Lung microvascular endothelial cell (primary cell): Measurements from ENCODE around the gene SGCA. TPM values are rescaled to one million over a fixed set of nuclear protein-coding genes. Genes with fewer than 3 reads are reported as not detected.
A peak's percentile ranks its signal among the peaks of the same experiment; 100 is the strongest.

Source experiments
- DNase-seq, 2 donors: peaks; one replicate each; pipeline versions ENCODE4 v3.0.0 to v3.0.0-alpha.2; 2010; ENCODE audit warnings: low read depth in 2 of 2
- total RNA-seq: library from RNA; depleted of rRNA; stranded (reverse); fragments of >200 nt; gene quantifications from 2 replicates; pipeline ENCODE4 v1.2.1, GENCODE V29; 2014

Gene SGCA
- total RNA-seq, 1 donor from 2014 or later: not detected

DNA sequence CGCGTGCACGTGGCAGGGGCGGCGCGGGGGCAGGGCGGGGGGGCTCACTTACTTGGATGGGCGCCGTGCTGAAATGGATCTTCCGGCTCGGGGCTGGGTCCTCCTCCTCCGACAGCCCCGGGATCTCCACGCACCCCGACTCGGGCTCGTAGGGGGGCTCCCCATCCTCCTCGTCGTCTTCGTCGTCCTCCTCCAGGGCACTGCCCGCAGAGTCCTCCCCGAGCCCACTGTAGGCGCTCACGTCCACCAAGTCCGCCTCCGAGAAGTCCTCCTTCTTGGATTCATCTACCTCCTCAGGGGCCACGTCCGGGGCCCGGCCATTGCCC lies 16.8 kb upstream of the SGCA start:
- DNase-seq: no peak

DNA sequence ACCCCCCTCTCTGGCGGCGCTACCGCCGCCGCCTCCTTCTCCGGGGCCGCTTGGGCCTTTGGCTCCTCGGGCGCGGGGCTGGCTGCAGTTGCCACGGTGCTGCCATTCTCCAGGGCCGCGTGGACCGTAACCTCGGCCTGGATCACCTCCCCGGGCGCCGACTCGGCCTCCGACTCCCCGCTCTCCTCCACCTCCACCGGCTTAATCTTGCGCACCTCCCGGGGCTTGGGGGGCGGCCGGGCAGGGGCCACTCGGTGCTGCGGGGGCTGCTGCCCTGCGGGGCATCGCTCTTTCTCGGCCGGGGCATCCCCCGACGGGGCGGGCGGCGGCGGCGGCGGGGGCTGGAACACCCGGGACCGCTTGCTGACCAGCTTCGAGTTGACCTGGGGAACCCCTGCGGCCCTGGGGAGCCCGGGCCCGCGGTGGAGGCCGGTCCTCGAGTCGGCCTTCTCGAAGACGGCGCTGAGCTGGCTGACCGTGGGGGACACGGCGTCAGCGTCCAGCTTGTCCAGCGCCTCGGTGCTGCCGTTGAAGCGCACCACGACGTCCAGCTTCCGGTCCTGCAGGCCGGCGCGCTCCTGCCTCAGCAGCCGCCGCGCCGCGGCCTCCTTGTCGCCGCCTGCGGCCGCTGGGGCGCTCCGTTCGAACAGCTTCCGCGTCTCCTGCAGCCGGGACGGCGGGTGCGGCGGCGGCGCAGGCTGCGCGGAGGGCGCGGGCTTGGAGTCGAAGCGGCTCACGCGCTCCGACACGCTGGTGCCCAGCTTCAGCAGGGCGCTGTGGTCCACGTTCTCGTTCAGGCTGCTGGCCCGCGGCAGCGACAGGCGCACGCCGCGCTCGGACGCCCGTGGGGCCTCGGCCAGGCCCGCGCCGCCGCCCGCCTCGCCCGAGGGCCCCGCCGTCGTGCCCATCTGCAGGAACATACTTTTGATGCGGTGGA lies 16.1 kb upstream of the SGCA start:
- peak; percentile 65 to 79 for DNase-seq

GRCh38 chr17:50150354-50151040 lies 15.3 kb upstream of the SGCA start, which contains the start of gene PPP1R9B:
TSS of gene PPP1R9B (minus strand) at chr17:50150677. CDS start at chr17:50150513, 164 bp downstream.
- DNase-seq: no peak

- DNase-seq: peak; percentile 89 to 90
Measured at GRCh38 chr17:50151041-50151936, 14.5 kb upstream of the SGCA start.

DNA sequence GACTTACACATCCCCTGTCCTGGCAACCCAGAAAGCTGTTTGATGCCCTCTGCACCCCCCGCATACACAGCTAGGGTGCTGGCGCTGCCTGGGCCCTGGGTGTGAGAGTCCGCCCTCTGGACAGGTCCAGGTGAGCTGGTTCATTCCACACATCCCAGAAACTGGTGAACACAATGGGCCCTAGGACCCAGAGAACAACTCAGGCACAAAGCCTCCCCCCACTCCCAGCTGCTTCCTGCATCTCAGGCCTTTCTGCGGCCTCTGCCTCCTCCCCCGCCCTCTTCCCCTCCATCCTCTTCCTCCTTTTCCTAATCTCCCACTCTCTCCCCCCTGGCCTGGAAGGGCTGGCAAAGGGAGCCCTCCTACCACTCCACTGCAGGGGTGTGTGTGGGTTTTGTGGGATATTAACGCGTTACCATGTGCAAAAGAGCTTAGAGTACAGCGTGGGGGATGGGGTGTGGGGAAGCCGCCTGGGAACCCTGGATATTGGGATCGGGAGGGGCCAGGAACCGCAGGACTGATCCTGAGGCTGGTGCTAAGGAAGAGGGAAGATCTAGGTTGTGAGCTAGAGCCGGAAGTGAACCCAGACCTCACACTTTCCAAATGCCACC lies 13.8 kb upstream of the SGCA start:
- peak; percentile 86 to 88 for DNase-seq

GRCh38 chr17:50152736-50153135 lies 13.1 kb upstream of the SGCA start:
- no peak for DNase-seq

DNA sequence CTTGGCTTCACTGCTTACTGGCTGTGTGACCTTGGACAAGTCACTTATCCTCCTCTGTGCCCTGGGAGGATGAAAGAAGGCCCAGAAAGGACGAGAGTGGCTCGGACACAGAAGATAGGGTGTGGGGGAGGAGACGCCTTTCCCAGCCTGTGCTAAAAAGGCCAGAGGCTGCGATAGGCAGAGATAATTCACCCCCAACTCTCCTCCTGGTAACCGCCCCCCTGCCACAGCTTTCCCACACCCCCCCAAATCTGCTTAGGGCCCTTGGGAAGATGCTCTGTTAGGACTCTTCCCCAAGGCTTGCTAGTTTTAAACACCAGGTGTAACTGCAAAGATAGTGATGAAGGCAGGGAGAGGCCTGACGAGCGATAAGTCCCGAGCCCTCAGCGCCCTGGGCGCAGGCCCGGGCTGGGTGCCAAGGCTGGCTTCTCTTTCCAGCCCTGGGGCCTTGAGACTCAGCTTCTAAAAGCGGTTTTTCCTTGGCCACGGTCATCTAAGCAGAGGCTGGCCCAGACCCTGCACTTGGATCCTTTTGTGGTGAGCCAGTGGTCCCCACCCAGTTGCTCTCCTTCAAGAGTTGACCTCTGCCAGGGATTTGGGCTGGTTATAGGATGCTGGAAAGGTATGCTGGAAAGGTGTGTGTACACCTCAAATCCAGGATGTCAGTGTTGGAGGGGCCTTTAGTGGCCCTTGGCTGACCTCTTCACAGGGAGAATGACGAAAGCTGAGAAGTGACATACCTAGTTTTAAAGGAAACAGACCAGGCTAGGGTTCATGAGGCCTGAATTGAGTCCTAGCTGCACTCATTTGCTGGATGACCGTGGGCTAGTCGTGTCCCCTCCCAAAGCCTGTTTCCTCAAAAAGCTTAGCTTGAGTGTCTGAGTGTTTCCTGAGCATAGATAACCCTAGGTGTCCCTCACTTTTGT lies 11.9 kb upstream of the SGCA start:
- DNase-seq: no peak

DNA sequence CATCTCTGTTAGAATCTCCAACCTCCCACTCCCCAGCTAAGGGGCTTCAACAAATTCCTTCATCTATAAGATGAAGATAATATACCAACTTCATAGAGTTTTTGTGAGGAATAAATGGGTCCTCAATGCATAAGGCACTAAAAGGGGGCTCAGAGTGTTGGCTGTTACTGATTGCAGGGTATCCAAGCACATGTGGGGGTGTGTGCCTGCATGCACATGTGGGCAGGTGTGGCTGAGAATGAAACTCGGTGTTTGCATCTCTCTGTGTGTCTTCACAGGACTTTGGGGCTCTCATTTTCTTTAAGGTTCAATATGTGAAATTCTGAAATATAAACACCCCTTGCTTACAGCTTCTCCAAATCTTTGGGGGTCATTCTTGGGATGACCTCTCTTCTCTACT lies 11.2 kb upstream of the SGCA start:
- no peak for DNase-seq

GRCh38 chr17:50155115-50155819 lies 10.5 kb upstream of the SGCA start:
- DNase-seq: no peak

DNA sequence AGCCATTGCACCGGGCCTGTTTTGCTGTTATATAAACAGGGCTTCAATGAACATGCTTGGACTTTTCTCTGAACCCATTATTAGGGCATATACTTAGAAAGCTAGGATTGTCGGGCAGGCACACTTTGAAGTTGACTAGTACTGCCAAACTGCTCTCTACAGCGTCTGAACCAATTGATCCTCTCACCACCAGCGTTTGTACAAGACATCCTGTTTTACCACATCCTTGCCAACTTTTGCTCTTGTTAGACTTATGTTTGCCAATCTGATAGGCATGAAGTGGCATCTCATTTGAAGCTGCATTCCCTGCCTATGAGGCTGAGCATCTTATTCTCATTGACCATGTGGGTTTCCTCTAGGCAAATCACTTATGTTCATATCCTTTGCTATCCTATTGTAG lies 7.9 kb upstream of the SGCA start:
- DNase-seq: no peak

DNA sequence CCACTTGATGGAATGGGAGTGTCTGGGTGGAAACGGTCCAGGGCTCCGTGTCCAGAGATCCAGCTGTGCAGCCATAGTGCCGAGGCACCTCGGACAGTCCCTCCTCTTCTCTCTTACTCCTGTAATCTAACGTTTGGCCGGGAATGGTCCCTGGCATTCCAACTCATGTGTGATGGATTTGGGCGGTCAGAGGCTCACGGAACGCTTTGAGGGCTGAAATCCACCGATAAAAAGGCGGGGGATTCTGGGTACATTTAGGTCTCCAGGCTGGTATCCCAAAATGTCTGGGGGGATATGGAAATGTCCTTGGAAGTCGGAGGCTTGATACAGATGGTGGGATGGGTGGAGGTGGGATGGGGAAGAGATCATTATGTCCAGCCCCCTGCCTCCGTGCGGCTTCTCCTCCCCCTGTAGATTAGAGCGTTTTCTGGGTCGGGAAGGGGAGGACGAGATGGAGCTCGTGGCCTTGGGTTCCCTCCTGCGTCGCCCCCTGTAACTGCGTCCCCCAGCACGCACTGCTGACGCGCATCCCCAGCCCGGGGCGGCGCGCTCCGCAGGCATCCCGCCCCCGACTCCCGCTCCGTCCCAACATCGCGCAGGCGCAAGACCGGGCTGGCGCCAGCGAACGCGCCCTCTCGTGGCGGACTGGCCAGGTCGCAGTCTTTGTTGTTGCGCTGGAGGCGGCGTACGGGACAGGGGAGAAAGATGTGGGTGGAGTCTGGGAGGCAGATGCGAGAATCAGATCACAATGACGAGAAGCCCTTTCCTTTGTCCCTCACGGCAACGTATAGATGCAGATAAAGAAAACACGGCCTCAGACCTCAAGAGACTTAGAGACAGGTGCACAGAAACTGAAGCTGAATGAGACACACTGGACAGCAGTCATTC lies 4.5 kb upstream of the SGCA start:
- DNase-seq: peak; percentile 89 to 94

GRCh38 chr17:50161911-50162288 lies 3.9 kb upstream of the SGCA start:
- no peak for DNase-seq

- DNase-seq: no peak
Measured at GRCh38 chr17:50162466-50163254, 3.1 kb upstream of the SGCA start.

- DNase-seq: no peak
Measured at GRCh38 chr17:50163843-50164696, 1.7 kb upstream of the SGCA start.

DNA sequence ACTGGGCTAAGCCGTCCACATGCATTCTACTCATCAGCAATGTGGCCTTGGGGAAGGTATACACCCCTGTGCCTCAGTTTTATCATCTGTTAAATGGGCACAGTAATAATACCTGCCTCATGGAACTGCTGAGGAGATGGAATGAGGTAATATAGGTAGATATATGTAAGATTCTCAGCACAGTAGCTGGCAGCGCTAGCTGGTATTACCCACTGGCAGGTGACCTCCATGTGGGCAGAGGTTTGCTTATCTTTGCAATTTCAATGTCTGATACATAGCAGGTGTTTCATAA lies 1.2 kb upstream of the SGCA start:
- DNase-seq: no peak

GRCh38 chr17:50165066-50165465 lies 739 bp upstream of the SGCA start:
- no peak for DNase-seq

DNA sequence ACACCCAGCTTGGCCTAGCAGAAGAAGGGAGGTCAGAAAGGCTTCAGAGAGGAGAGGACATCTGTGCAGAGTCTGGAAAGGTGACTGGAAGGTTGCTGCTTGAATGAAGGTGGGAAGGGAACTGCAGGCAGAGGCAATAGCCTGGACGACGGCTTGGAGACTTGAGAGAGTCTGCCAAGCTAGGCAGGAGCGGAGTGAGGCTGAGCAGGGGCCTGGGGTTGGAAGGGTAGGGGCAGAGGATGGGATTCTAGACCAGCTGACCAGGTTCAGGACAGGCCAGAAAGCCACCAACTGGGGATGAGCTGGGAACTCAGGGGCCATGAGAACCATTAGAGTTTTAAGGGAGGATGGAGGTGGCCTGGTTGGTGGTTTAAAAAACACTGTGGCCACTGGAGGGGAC lies 339 bp upstream of the SGCA start:
- no peak for DNase-seq
